ENCODE data around the gene NFIL3. TPM values are rescaled to one million over a fixed set of nuclear protein-coding genes. Genes with fewer than 3 reads are reported as not detected.
"Not testable (repeated sequence)": the region's sequence is repeated elsewhere in the genome, so short reads cannot be mapped to it uniquely, and the experiment has no call there.

The NFIL3 gene
- total RNA-seq, result 191 and 192 TPM in 2 replicates

GRCh38 chr9:91423785-91424402, at the start of gene NFIL3:
Gene NFIL3 (minus strand): TSS chr9:91423832. CDS start chr9:91410734, 13,098 bp downstream.
- H3K4me3 Mint-ChIP-seq (ENCODE audit: low read depth), result peak within 1 kb of the TSS; percentile 100
- no peaks in the 10 kb centered on the region for H3K27me3 Mint-ChIP-seq (ENCODE audit: low read depth)
- H3K9me3 Mint-ChIP-seq, result no peaks in the 10 kb centered on the region
- intact Hi-C loops (cut with micrococcal nuclease), result loop anchor here (1.0 kb wide), 2 partner anchors 231 to 288 kb away; no protein-coding TSS in a partner anchor
- peak; percentile 71 for DNase-seq (ENCODE audit: low spot score)
- peaks cover 51% of the 10 kb centered on the region for H3K4me1 Mint-ChIP-seq (ENCODE audit: low read depth)
- peaks cover 36% of the 10 kb centered on the region for H3K36me3 Mint-ChIP-seq (ENCODE audit: low read depth)
- peak within 1 kb of the TSS; percentile 99 for H3K27ac Mint-ChIP-seq

GRCh38 chr9:91471524-91471923, 47.9 kb upstream of the NFIL3 start:
- DNase-seq (ENCODE audit: low spot score); H3K4me3 Mint-ChIP-seq (ENCODE audit: low read depth); H3K4me1 Mint-ChIP-seq (ENCODE audit: low read depth); H3K27ac Mint-ChIP-seq; H3K36me3 Mint-ChIP-seq (ENCODE audit: low read depth); intact Hi-C loops (cut with micrococcal nuclease): not testable (repeated sequence)
- peaks cover 22% of the 10 kb centered on the region for H3K27me3 Mint-ChIP-seq (ENCODE audit: low read depth)
- peaks cover 10% of the 10 kb centered on the region for H3K9me3 Mint-ChIP-seq

- intact Hi-C loops (cut with micrococcal nuclease), result no loop called here
- Mint-ChIP-seq H3K36me3 (ENCODE audit: low read depth) (no peaks in the 10 kb centered on the region), H3K27ac (no peak overlapping the region), H3K4me1 (ENCODE audit: low read depth) (no peaks in the 10 kb centered on the region), H3K4me3 (ENCODE audit: low read depth) (no peak overlapping the region), H3K9me3 (peaks cover 16% of the 10 kb centered on the region), H3K27me3 (ENCODE audit: low read depth) (peaks cover 35% of the 10 kb centered on the region)
- no peak for DNase-seq (ENCODE audit: low spot score)
These were observed 41.8 kb upstream of the NFIL3 start for GRCh38 chr9:91465420-91465819.

- Mint-ChIP-seq H3K27me3 (ENCODE audit: low read depth) (peaks cover 49% of the 10 kb centered on the region), H3K36me3 (ENCODE audit: low read depth) (no peaks in the 10 kb centered on the region), H3K27ac (no peak overlapping the region), H3K4me3 (ENCODE audit: low read depth) (no peak overlapping the region), H3K4me1 (ENCODE audit: low read depth) (no peaks in the 10 kb centered on the region), H3K9me3 (no peaks in the 10 kb centered on the region)
- intact Hi-C loops (cut with micrococcal nuclease), result no loop called here
- no peak for DNase-seq (ENCODE audit: low spot score)
These were observed 35.3 kb upstream of the NFIL3 start for GRCh38 chr9:91458906-91459305.

- peaks cover 50% of the 10 kb centered on the region for H3K27me3 Mint-ChIP-seq (ENCODE audit: low read depth)
- intact Hi-C loops (cut with micrococcal nuclease), result no loop called here
These were observed 29.2 kb upstream of the NFIL3 start for GRCh38 chr9:91452844-91453243.

GRCh38 chr9:91451431-91452270, 28.0 kb upstream of the NFIL3 start:
- Mint-ChIP-seq H3K9me3 (no peaks in the 10 kb centered on the region), H3K27me3 (ENCODE audit: low read depth) (peaks cover 44% of the 10 kb centered on the region), H3K4me1 (ENCODE audit: low read depth) (no peaks in the 10 kb centered on the region), H3K27ac (no peak overlapping the region), H3K36me3 (ENCODE audit: low read depth) (no peaks in the 10 kb centered on the region), H3K4me3 (ENCODE audit: low read depth) (no peak overlapping the region)
- no peak for DNase-seq (ENCODE audit: low spot score)
- intact Hi-C loops (cut with micrococcal nuclease), result no loop called here

More at GRCh38 chr9:91452844-91453243, 29.2 kb upstream of the NFIL3 start:
- Mint-ChIP-seq H3K4me3 (ENCODE audit: low read depth) (no peak overlapping the region), H3K36me3 (ENCODE audit: low read depth) (no peaks in the 10 kb centered on the region), H3K9me3 (no peaks in the 10 kb centered on the region), H3K27ac (no peak overlapping the region), H3K4me1 (ENCODE audit: low read depth) (no peaks in the 10 kb centered on the region)
- DNase-seq (ENCODE audit: low spot score), result no peak

GRCh38 chr9:91445135-91445534, 21.5 kb upstream of the NFIL3 start:
- intact Hi-C loops (cut with micrococcal nuclease), result no loop called here
- H3K27me3 Mint-ChIP-seq (ENCODE audit: low read depth), result peaks cover 51% of the 10 kb centered on the region
- no peaks in the 10 kb centered on the region for H3K4me1 Mint-ChIP-seq (ENCODE audit: low read depth)
- DNase-seq (ENCODE audit: low spot score), result no peak
- no peak overlapping the region for H3K4me3 Mint-ChIP-seq (ENCODE audit: low read depth)
- peaks cover 12% of the 10 kb centered on the region for H3K9me3 Mint-ChIP-seq
- no peak overlapping the region for H3K27ac Mint-ChIP-seq
- no peaks in the 10 kb centered on the region for H3K36me3 Mint-ChIP-seq (ENCODE audit: low read depth)

- Mint-ChIP-seq H3K27ac (no peak overlapping the region), H3K4me3 (ENCODE audit: low read depth) (no peak overlapping the region), H3K36me3 (ENCODE audit: low read depth) (no peaks in the 10 kb centered on the region), H3K27me3 (ENCODE audit: low read depth) (peaks cover 51% of the 10 kb centered on the region), H3K9me3 (peaks cover 12% of the 10 kb centered on the region), H3K4me1 (ENCODE audit: low read depth) (no peaks in the 10 kb centered on the region)
- DNase-seq (ENCODE audit: low spot score), result no peak
- intact Hi-C loops (cut with micrococcal nuclease), result no loop called here
These were observed 20.4 kb upstream of the NFIL3 start for GRCh38 chr9:91443994-91444392.

- Mint-ChIP-seq H3K27ac (no peak overlapping the region), H3K4me1 (ENCODE audit: low read depth) (no peaks in the 10 kb centered on the region), H3K27me3 (ENCODE audit: low read depth) (peaks cover 56% of the 10 kb centered on the region), H3K9me3 (peaks cover 12% of the 10 kb centered on the region), H3K4me3 (ENCODE audit: low read depth) (no peak overlapping the region), H3K36me3 (ENCODE audit: low read depth) (no peaks in the 10 kb centered on the region)
- intact Hi-C loops (cut with micrococcal nuclease), result no loop called here
- no peak for DNase-seq (ENCODE audit: low spot score)
These were observed 19.8 kb upstream of the NFIL3 start for GRCh38 chr9:91443321-91443993.

GRCh38 chr9:91436841-91437240, 13.2 kb upstream of the NFIL3 start:
- Mint-ChIP-seq H3K27ac (no peak overlapping the region), H3K36me3 (ENCODE audit: low read depth) (no peaks in the 10 kb centered on the region), H3K4me3 (ENCODE audit: low read depth) (no peak overlapping the region), H3K27me3 (ENCODE audit: low read depth) (peaks cover 45% of the 10 kb centered on the region), H3K9me3 (no peaks in the 10 kb centered on the region), H3K4me1 (ENCODE audit: low read depth) (peaks cover 12% of the 10 kb centered on the region)
- intact Hi-C loops (cut with micrococcal nuclease), result no loop called here
- no peak for DNase-seq (ENCODE audit: low spot score)

- H3K27ac Mint-ChIP-seq, result no peak overlapping the region
- no peaks in the 10 kb centered on the region for H3K36me3 Mint-ChIP-seq (ENCODE audit: low read depth)
- no peaks in the 10 kb centered on the region for H3K9me3 Mint-ChIP-seq
- intact Hi-C loops (cut with micrococcal nuclease), result no loop called here
- H3K4me3 Mint-ChIP-seq (ENCODE audit: low read depth), result no peak overlapping the region
- DNase-seq (ENCODE audit: low spot score), result no peak
- H3K27me3 Mint-ChIP-seq (ENCODE audit: low read depth), result peaks cover 12% of the 10 kb centered on the region
- peaks cover 18% of the 10 kb centered on the region for H3K4me1 Mint-ChIP-seq (ENCODE audit: low read depth)
These were observed 9.5 kb upstream of the NFIL3 start for GRCh38 chr9:91433180-91433579.

- Mint-ChIP-seq H3K9me3 (no peaks in the 10 kb centered on the region), H3K27ac (no peak overlapping the region), H3K27me3 (ENCODE audit: low read depth) (peaks cover 3% of the 10 kb centered on the region), H3K4me1 (ENCODE audit: low read depth) (peaks cover 26% of the 10 kb centered on the region), H3K36me3 (ENCODE audit: low read depth) (no peaks in the 10 kb centered on the region), H3K4me3 (ENCODE audit: low read depth) (no peak overlapping the region)
- DNase-seq (ENCODE audit: low spot score), result no peak
- intact Hi-C loops (cut with micrococcal nuclease), result no loop called here
These were observed 7.9 kb upstream of the NFIL3 start for GRCh38 chr9:91431485-91431884.

- H3K9me3 Mint-ChIP-seq, result no peaks in the 10 kb centered on the region
- intact Hi-C loops (cut with micrococcal nuclease), result loop anchor here (5.0 kb wide), 1 partner anchor 253 kb away; no protein-coding TSS in a partner anchor
- no peaks in the 10 kb centered on the region for H3K36me3 Mint-ChIP-seq (ENCODE audit: low read depth)
- no peak for DNase-seq (ENCODE audit: low spot score)
- H3K4me3 Mint-ChIP-seq (ENCODE audit: low read depth), result no peak overlapping the region
- peaks cover 44% of the 10 kb centered on the region for H3K4me1 Mint-ChIP-seq (ENCODE audit: low read depth)
- H3K27me3 Mint-ChIP-seq (ENCODE audit: low read depth), result no peaks in the 10 kb centered on the region
- no peak overlapping the region for H3K27ac Mint-ChIP-seq
These were observed 5.9 kb upstream of the NFIL3 start for GRCh38 chr9:91429501-91429900.

All from activated T-helper 2 cell treated with anti-CD3 and anti-CD28 coated beads, Interferon-gamma antibody, Interleukin-2, Interleukin-4, amounts not matched to agents 10 μg/mL and 5 μg/mL and 100 μg/mL, durations not matched to agents 14 hours and 24 hours and 36 hours (primary cell).